Tibial nerve (tissue), 4 donors: Measurements from ENCODE around the gene NBAS.

Experiments used
- EP300 ChIP-seq, 2 donors: sonication (generic); formaldehyde crosslinking; IDR thresholded peaks; one replicate each; pipeline ENCODE4 v1.6.1; 2017; ENCODE audit warnings: antibody characterized with exemption in 2 of 2, mild to moderate bottlenecking in 1 of 2
- POLR2A ChIP-seq, 2 donors: fragments of 450-650 bp; IDR thresholded peaks; one replicate each; pipeline ENCODE4 v1.6.1; 2017; ENCODE audit warnings: antibody characterized with exemption in 2 of 2, mild to moderate bottlenecking in 2 of 2, moderate library complexity in 2 of 2
- TF ChIP-seq, protein P1 (sequence below), 5 experiments: fragments of 200-600 bp in 3 of 5; fragments of 450-650 bp in 2 of 5; sonication (generic) in 3 of 5; IDR thresholded peaks; one replicate each; pipeline ENCODE4 v1.5.1; 2016 to 2019; ENCODE audit warnings: antibody characterized with exemption in 5 of 5, mild to moderate bottlenecking in 3 of 5, moderate library complexity in 2 of 5

DNA sequence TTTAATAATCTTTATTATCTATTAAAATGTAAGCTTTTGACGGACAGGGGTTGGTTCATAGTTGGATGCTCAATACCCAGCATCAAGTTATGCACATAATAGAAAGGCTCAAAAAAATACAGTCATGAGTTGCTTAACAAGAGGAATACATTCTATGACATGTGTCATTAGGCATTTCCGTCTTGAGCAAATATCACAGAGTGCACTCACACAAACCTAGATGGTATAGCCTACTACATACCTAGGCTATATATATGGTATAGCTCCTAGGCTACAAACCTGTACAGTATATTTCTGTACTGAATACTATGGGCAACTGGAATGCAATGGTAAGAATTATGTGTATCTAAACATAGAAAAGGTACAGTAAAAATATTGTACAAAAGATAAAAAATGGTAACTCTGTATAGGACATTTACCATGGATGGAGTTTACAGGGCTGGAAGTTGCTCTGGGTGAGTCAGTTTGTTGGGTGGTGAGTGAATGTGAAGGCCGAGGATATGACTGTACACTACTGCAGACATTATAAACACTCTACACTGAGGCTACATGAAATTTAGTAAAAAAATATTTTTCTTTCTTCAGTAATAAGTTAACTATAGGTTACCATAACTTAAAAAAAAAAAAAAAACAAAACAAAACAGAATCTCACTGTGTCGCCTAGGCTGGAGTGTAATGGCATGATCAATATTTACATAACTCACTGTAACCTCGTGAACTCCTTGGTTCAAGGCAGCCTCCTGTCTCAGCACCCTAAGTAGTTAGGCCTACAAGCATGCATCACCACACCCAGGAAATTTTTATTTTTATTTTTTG is 201.2 kb downstream of the NBAS start:
- no peak for TF ChIP-seq EP300 (IDR thresholded peaks at IDR 0.05)
- TF ChIP-seq, protein P1, sequence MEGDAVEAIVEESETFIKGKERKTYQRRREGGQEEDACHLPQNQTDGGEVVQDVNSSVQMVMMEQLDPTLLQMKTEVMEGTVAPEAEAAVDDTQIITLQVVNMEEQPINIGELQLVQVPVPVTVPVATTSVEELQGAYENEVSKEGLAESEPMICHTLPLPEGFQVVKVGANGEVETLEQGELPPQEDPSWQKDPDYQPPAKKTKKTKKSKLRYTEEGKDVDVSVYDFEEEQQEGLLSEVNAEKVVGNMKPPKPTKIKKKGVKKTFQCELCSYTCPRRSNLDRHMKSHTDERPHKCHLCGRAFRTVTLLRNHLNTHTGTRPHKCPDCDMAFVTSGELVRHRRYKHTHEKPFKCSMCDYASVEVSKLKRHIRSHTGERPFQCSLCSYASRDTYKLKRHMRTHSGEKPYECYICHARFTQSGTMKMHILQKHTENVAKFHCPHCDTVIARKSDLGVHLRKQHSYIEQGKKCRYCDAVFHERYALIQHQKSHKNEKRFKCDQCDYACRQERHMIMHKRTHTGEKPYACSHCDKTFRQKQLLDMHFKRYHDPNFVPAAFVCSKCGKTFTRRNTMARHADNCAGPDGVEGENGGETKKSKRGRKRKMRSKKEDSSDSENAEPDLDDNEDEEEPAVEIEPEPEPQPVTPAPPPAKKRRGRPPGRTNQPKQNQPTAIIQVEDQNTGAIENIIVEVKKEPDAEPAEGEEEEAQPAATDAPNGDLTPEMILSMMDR (IDR thresholded peaks at IDR 0.05) = no peak
- no peak for TF ChIP-seq POLR2A (IDR thresholded peaks at IDR 0.05)
